ENCODE measurements around the gene AP2A1.

DNA sequence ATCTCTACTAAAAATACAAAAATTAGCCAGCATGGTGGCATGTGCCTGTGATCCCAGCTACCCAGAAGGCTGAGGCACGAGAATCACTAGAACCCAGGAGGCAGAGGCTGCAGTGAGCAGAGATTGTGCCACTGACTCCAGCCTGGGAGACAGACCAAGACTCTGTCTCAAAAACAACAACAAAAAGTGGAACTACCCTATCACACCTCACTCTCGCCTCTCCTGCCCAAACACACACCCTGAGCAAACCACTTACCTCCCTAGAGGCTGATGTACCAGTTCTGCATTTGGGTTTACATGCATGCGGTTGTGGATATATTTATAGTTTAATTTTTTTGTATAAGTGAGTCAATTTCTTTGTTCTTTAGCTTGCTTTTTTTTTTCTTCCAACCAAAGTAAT lies 76.5 kb downstream of the AP2A1 start:
- TF ChIP-seq, protein P1, sequence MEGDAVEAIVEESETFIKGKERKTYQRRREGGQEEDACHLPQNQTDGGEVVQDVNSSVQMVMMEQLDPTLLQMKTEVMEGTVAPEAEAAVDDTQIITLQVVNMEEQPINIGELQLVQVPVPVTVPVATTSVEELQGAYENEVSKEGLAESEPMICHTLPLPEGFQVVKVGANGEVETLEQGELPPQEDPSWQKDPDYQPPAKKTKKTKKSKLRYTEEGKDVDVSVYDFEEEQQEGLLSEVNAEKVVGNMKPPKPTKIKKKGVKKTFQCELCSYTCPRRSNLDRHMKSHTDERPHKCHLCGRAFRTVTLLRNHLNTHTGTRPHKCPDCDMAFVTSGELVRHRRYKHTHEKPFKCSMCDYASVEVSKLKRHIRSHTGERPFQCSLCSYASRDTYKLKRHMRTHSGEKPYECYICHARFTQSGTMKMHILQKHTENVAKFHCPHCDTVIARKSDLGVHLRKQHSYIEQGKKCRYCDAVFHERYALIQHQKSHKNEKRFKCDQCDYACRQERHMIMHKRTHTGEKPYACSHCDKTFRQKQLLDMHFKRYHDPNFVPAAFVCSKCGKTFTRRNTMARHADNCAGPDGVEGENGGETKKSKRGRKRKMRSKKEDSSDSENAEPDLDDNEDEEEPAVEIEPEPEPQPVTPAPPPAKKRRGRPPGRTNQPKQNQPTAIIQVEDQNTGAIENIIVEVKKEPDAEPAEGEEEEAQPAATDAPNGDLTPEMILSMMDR (IDR thresholded peaks at IDR 0.05): no peak
- TF ChIP-seq POLR2A (IDR thresholded peaks at IDR 0.05) (no peak), POLR2AphosphoS5 (IDR thresholded peaks at IDR 0.05) (no peak)

All from gastroesophageal sphincter (tissue), 3 donors.